Activated T-helper 17 cell treated with anti-CD3 and anti-CD28 coated beads, Interleukin-2, amount 50 U/mL, for 72 hours (primary cell): Measurements from ENCODE around the gene FOXJ1. TPM values are rescaled to one million over a fixed set of nuclear protein-coding genes. Genes with fewer than 3 reads are reported as not detected.
A peak's percentile ranks its signal among the peaks of the same experiment; 100 is the strongest.

Experiments used
- ATAC-seq: fragments of 150-1000 bp; cut with Tn5 transposase; replicated peaks from 2 replicates; pipeline ENCODE4 v1.10.0; 2021; ENCODE audit warnings: mild to moderate bottlenecking, moderate library complexity
- H3K27ac Mint-ChIP-seq: one replicate; pipeline ENCODE4 v1.8.0; 2022; ENCODE audit warnings: mixed read lengths
- H3K27me3 Mint-ChIP-seq: one replicate; pipeline ENCODE4 v1.8.0; 2022; ENCODE audit warnings: mixed read lengths
- H3K36me3 Mint-ChIP-seq: one replicate; pipeline ENCODE4 v1.8.0; 2022; ENCODE audit warnings: low read depth, mild to moderate bottlenecking, mixed read lengths
- H3K4me1 Mint-ChIP-seq: one replicate; pipeline ENCODE4 v1.8.0; 2022; ENCODE audit warnings: mixed read lengths
- H3K4me3 Mint-ChIP-seq: one replicate; pipeline ENCODE4 v1.8.0; 2022; ENCODE audit warnings: mild to moderate bottlenecking, mixed read lengths
- H3K9me3 Mint-ChIP-seq: one replicate; pipeline ENCODE4 v1.8.0; 2022; ENCODE audit warnings: mixed read lengths
- total RNA-seq, 2 donors: library from RNA; stranded (reverse); gene quantifications; one replicate each; pipeline ENCODE4 v1.2.3, GENCODE V29; 2022

Gene FOXJ1
- total RNA-seq, 2 donors from 2014 or later: 0.15 TPM; not detected in 1

- Mint-ChIP-seq H3K27ac (no peak overlapping the region), H3K4me1 (no peaks in the 10 kb centered on the region), H3K9me3 (no peaks in the 10 kb centered on the region), H3K27me3 (no peaks in the 10 kb centered on the region), H3K4me3 (no peak overlapping the region), H3K36me3 (no peaks in the 10 kb centered on the region)
- ATAC-seq: no peak
These were observed 10.6 kb downstream of the FOXJ1 start for GRCh38 chr17:76130473-76130872.

GRCh38 chr17:76125922-76126321, 15.1 kb downstream of the FOXJ1 start:
- H3K4me3 Mint-ChIP-seq: no peak overlapping the region
- H3K4me1 Mint-ChIP-seq: peaks cover under 1% of the 10 kb centered on the region
- H3K27ac Mint-ChIP-seq: no peak overlapping the region
- no peak for ATAC-seq
- no peaks in the 10 kb centered on the region for H3K27me3 Mint-ChIP-seq
- H3K36me3 Mint-ChIP-seq: no peaks in the 10 kb centered on the region
- H3K9me3 Mint-ChIP-seq: no peaks in the 10 kb centered on the region

DNA sequence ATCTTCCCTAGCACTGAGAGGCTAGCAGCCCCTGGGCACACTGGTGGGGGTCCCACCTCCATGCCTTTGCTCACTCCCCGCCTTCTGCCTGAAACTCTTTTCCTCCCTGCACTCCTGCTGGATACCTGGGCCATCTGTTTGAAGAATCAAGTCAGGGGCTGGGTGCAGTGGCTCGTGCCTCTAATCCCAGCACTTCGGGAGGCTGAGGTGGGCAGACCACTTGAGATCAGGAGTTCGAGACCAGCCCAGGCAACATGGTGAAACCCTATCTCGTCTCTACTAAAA, 15.7 kb downstream of the FOXJ1 start:
- no peak overlapping the region for H3K27ac Mint-ChIP-seq
- ATAC-seq: no peak
- no peaks in the 10 kb centered on the region for H3K27me3 Mint-ChIP-seq
- no peaks in the 10 kb centered on the region for H3K9me3 Mint-ChIP-seq
- H3K4me3 Mint-ChIP-seq: no peak overlapping the region
- no peaks in the 10 kb centered on the region for H3K36me3 Mint-ChIP-seq
- H3K4me1 Mint-ChIP-seq: peaks cover 4% of the 10 kb centered on the region

GRCh38 chr17:76124582-76125390, 16.3 kb downstream of the FOXJ1 start:
- no peak for ATAC-seq
- Mint-ChIP-seq H3K27me3 (no peaks in the 10 kb centered on the region), H3K4me1 (peaks cover 4% of the 10 kb centered on the region), H3K36me3 (no peaks in the 10 kb centered on the region), H3K9me3 (no peaks in the 10 kb centered on the region), H3K27ac (peak overlapping the region; percentile 54), H3K4me3 (no peak overlapping the region)

GRCh38 chr17:76123749-76124581, 17.1 kb downstream of the FOXJ1 start:
- Mint-ChIP-seq H3K27me3 (no peaks in the 10 kb centered on the region), H3K9me3 (no peaks in the 10 kb centered on the region), H3K4me1 (peaks cover 4% of the 10 kb centered on the region), H3K36me3 (no peaks in the 10 kb centered on the region), H3K27ac (peak overlapping the region; percentile 73), H3K4me3 (no peak overlapping the region)
- ATAC-seq: no peak

DNA sequence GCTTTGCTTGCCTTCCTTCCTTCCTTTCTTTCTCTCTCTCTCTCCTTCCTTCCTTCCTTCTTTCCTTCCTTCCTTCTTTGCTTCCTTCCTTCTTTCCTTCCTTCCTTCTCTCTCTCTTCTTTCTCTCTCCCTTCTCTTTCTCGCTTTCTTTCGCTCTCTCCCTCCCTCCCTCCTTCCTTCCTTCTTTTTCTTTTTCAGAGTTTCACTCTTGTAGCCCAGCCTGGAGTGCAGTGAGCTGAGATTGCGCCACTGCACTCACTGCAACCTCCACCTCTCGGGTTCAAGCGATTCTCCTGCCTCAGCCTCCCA, 17.9 kb downstream of the FOXJ1 start:
- H3K4me1 Mint-ChIP-seq: peaks cover 4% of the 10 kb centered on the region
- peak overlapping the region; percentile 10 for H3K4me3 Mint-ChIP-seq
- no peaks in the 10 kb centered on the region for H3K27me3 Mint-ChIP-seq
- H3K36me3 Mint-ChIP-seq: no peaks in the 10 kb centered on the region
- H3K27ac Mint-ChIP-seq: peak overlapping the region; percentile 73
- no peaks in the 10 kb centered on the region for H3K9me3 Mint-ChIP-seq
- ATAC-seq: no peak

- no peak for ATAC-seq
- peaks cover 4% of the 10 kb centered on the region for H3K4me1 Mint-ChIP-seq
- H3K4me3 Mint-ChIP-seq: peak overlapping the region; percentile 25
- H3K27ac Mint-ChIP-seq: peak overlapping the region; percentile 76
- no peaks in the 10 kb centered on the region for H3K36me3 Mint-ChIP-seq
- H3K9me3 Mint-ChIP-seq: no peaks in the 10 kb centered on the region
- no peaks in the 10 kb centered on the region for H3K27me3 Mint-ChIP-seq
These were observed 18.4 kb downstream of the FOXJ1 start for GRCh38 chr17:76122431-76123190.

- H3K4me3 Mint-ChIP-seq: peak overlapping the region; percentile 25
- ATAC-seq: peak; percentile 22
- H3K27me3 Mint-ChIP-seq: no peaks in the 10 kb centered on the region
- peaks cover 4% of the 10 kb centered on the region for H3K4me1 Mint-ChIP-seq
- peak overlapping the region; percentile 76 for H3K27ac Mint-ChIP-seq
- H3K36me3 Mint-ChIP-seq: no peaks in the 10 kb centered on the region
- H3K9me3 Mint-ChIP-seq: no peaks in the 10 kb centered on the region
These were observed 19.1 kb downstream of the FOXJ1 start for GRCh38 chr17:76121932-76122430.

DNA sequence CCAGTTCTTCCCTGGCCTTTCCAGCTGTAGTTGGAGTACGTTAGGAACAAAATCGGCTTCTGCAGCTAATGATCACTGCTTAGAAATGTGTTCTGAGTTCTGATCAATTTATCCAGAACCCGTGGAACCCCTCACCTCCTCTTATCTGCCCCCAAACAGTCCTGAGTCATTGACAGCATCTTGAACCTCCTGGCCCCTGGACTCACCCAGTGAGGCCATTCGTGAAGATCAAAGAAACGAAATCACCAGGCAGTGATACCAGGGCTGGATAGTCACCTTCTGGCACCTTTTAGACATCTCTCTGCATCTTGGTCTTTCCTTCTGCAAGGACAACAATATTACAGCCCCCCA, 20.4 kb downstream of the FOXJ1 start:
- Mint-ChIP-seq H3K4me3 (peak overlapping the region; percentile 52), H3K4me1 (peaks cover 4% of the 10 kb centered on the region), H3K36me3 (no peaks in the 10 kb centered on the region), H3K27ac (peak overlapping the region; percentile 54), H3K27me3 (no peaks in the 10 kb centered on the region), H3K9me3 (no peaks in the 10 kb centered on the region)
- ATAC-seq: no peak

GRCh38 chr17:76119409-76120371, 21.4 kb downstream of the FOXJ1 start:
- H3K36me3 Mint-ChIP-seq: no peaks in the 10 kb centered on the region
- ATAC-seq: no peak
- no peaks in the 10 kb centered on the region for H3K27me3 Mint-ChIP-seq
- H3K4me1 Mint-ChIP-seq: peaks cover 4% of the 10 kb centered on the region
- no peaks in the 10 kb centered on the region for H3K9me3 Mint-ChIP-seq
- H3K27ac Mint-ChIP-seq: no peak overlapping the region
- H3K4me3 Mint-ChIP-seq: no peak overlapping the region

DNA sequence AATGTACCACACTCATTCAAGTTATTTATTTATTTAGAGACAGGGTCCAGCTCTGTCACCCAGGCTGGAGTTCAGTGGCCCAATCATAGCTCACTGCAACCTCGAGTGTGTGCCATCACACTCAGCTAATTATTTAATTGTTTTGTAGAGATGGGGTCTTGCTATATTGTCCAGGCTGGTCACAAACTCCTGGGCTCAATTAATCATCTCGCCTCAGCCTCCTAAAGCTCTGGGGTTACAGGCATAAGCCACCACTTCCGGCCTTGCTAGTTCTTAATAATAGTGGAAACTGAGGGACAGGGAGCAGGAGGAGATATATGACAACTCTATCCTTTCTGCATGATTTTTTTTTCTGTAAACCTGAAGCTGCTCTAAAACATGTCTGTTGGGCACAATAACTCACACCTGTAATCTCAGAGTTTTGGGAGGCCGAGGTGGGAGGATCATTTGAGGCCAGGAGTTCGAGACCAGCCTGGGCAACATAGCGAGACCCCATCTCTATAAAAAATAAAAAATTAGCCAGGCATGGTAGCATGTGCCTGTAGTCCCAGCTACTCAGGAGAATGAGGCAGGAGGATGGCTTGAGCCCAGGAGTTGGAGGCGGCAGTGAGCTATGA, 25.8 kb downstream of the FOXJ1 start:
- Mint-ChIP-seq H3K27ac (no peak overlapping the region), H3K36me3 (no peaks in the 10 kb centered on the region), H3K4me3 (no peak overlapping the region), H3K9me3 (no peaks in the 10 kb centered on the region), H3K27me3 (no peaks in the 10 kb centered on the region), H3K4me1 (no peaks in the 10 kb centered on the region)
- no peak for ATAC-seq

GRCh38 chr17:76111956-76112355, 29.1 kb downstream of the FOXJ1 start:
- H3K4me1 Mint-ChIP-seq: no peaks in the 10 kb centered on the region
- no peaks in the 10 kb centered on the region for H3K9me3 Mint-ChIP-seq
- no peaks in the 10 kb centered on the region for H3K36me3 Mint-ChIP-seq
- H3K27ac Mint-ChIP-seq: no peak overlapping the region
- no peak for ATAC-seq
- no peaks in the 10 kb centered on the region for H3K27me3 Mint-ChIP-seq
- no peak overlapping the region for H3K4me3 Mint-ChIP-seq

DNA sequence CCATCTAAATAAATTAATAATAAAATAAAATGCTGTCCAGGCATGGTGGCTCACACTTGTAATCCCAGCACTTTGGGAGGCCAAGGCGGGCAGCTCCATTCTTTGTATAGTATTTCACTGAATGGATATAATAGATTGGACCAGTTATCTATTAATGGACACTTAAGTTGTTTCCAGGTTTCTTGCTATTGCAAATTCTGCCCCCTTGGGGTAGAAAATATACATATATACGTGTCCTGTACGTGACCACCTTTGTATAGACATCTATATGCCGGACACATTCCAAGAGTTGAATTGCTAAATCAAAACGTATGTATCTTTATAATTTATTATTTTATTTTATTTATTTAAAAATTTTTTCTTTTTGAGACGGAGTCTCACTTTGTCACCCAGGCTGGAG, 33.5 kb downstream of the FOXJ1 start:
- Mint-ChIP-seq H3K27me3 (no peaks in the 10 kb centered on the region), H3K36me3 (peaks cover 6% of the 10 kb centered on the region), H3K27ac (no peak overlapping the region), H3K9me3 (no peaks in the 10 kb centered on the region), H3K4me3 (no peak overlapping the region), H3K4me1 (no peaks in the 10 kb centered on the region)
- ATAC-seq: no peak
